ENCODE data around the gene PHLDA2. TPM values are rescaled to one million over a fixed set of nuclear protein-coding genes. Genes with fewer than 3 reads are reported as not detected.
"Not testable (repeated sequence)": the region's sequence is repeated elsewhere in the genome, so short reads cannot be mapped to it uniquely, and the experiment has no call there.

The PHLDA2 gene
- total and polyA plus RNA-seq, 9 of the 15 experiments (the other 6 are each of a cell fraction or from before 2014, with no cell fraction given) = 0.43 to 42.4 (median 4.7) TPM

GRCh38 chr11:2938458-2939418 is 9.5 kb upstream of the PHLDA2 start:
- WGBS (ENCODE audit: insufficient coverage, low coverage, missing lambda C conversion rate) = 84% methylated on average over 16 of the region's 20 CpGs
- H2AFZ ChIP-seq (ENCODE audit: low read depth, low read length); H4K20me1 ChIP-seq (replicated peaks; ENCODE audit: control insufficient read depth, insufficient read depth, low read length); CTCF ChIA-PET (ENCODE audit: low intra/inter-chr PET ratio); H3K4me3 ChIP-seq; DNase-seq (ENCODE audit: extremely low read depth in 1 of 4, low spot score in 3 of 4); BruUV-seq (replicated peaks); H3K9ac ChIP-seq (ENCODE audit: insufficient read depth in 1 of 2, low read depth in 2 of 2, low read length in 2 of 2); intact Hi-C loops (cut with micrococcal nuclease); H3K36me3 ChIP-seq (ENCODE audit: control insufficient read depth, insufficient read depth, low read length); H3K9me1 ChIP-seq (ENCODE audit: control insufficient read depth, insufficient read depth, low read length); FAIRE-seq; ATAC-seq; H3K9me3 ChIP-seq (replicated peaks; ENCODE audit: control insufficient read depth, insufficient read depth, low read depth, low read length); H3K27ac ChIP-seq (ENCODE audit: extremely low read depth, low read depth, low read length); H3K79me2 ChIP-seq (ENCODE audit: control insufficient read depth, insufficient read depth, low read length); H3K4me2 ChIP-seq (ENCODE audit: insufficient read depth, low read length); H3K27me3 ChIP-seq (ENCODE audit: control insufficient read depth in 2 of 2, insufficient read depth in 2 of 2, low read length in 2 of 2); in situ Hi-C loops (cut with MboI): not testable (repeated sequence)
- POLR2A ChIA-PET = interaction anchor here (3.3 kb wide), 1 partner anchor 9 kb away, joined by 22 read pairs; the partner anchor contains the start of gene PHLDA2
- 0 out of 2 replicates have a peak, but pooled peaks have one; percentile 15 for TF ChIP-seq ADNP (tag; IDR thresholded peaks at IDR 0.05)
- peaks cover 0 to 22% of the 10 kb centered on the region in 2 experiments; a peak in 2 of 5 replicates for H3K4me1 ChIP-seq (replicated peaks in 1 of 2; ENCODE audit: control insufficient read depth in 2 of 2, insufficient read depth in 2 of 2, low read length in 2 of 2)

GRCh38 chr11:2937641-2938457 is 8.6 kb upstream of the PHLDA2 start:
- CTCF ChIA-PET (ENCODE audit: low intra/inter-chr PET ratio); FAIRE-seq: not testable (repeated sequence)

More at GRCh38 chr11:2937641-2938457, 8.6 kb upstream of the PHLDA2 start:
- H2AFZ ChIP-seq (ENCODE audit: low read depth, low read length); ATAC-seq; H3K9me3 ChIP-seq (replicated peaks; ENCODE audit: control insufficient read depth, insufficient read depth, low read depth, low read length); H3K27me3 ChIP-seq (ENCODE audit: control insufficient read depth in 2 of 2, insufficient read depth in 2 of 2, low read length in 2 of 2); BruUV-seq (replicated peaks); H3K36me3 ChIP-seq (ENCODE audit: control insufficient read depth, insufficient read depth, low read length); POLR2A ChIA-PET; H3K9me1 ChIP-seq (ENCODE audit: control insufficient read depth, insufficient read depth, low read length); in situ Hi-C loops (cut with MboI); intact Hi-C loops (cut with micrococcal nuclease); H3K4me3 ChIP-seq; H3K79me2 ChIP-seq (ENCODE audit: control insufficient read depth, insufficient read depth, low read length); H4K20me1 ChIP-seq (replicated peaks; ENCODE audit: control insufficient read depth, insufficient read depth, low read length); H3K27ac ChIP-seq (ENCODE audit: extremely low read depth, low read depth, low read length); DNase-seq (ENCODE audit: extremely low read depth in 1 of 4, low spot score in 3 of 4); H3K9ac ChIP-seq (ENCODE audit: insufficient read depth in 1 of 2, low read depth in 2 of 2, low read length in 2 of 2); H3K4me2 ChIP-seq (ENCODE audit: insufficient read depth, low read length): not testable (repeated sequence)
- TF ChIP-seq ADNP (tag; IDR thresholded peaks at IDR 0.05) (peak; percentile 29; the same call in 1 of the 2 replicates), CCAR2 (IDR thresholded peaks at IDR 0.05; ENCODE audit: low read depth, low read length) (0 out of 2 replicates have a peak, but pooled peaks have one; percentile 49), ZNF316 (IDR thresholded peaks at IDR 0.05) (peak; percentile 39; the same call in 1 of the 2 replicates)
- H3K4me1 ChIP-seq (replicated peaks in 1 of 2; ENCODE audit: control insufficient read depth in 2 of 2, insufficient read depth in 2 of 2, low read length in 2 of 2) = peaks cover 0 to 24% of the 10 kb centered on the region in 2 experiments; a peak in 2 of 5 replicates
- WGBS (ENCODE audit: insufficient coverage, low coverage, missing lambda C conversion rate) = 92% methylated on average over 26 of the region's 32 CpGs

Measured in K562 (cell line).